ENCODE measurements around the gene STOML2. TPM values are rescaled to one million over a fixed set of nuclear protein-coding genes. Genes with fewer than 3 reads are reported as not detected.

The STOML2 gene
- total RNA-seq, 2 donors from 2014 or later, result 51.7 to 84.1 TPM

GRCh38 chr9:35105571-35106342 is 2.8 kb upstream of the STOML2 start:
- H3K36me3 ChIP-seq, result peaks cover 45% of the 10 kb centered on the region
- no peak for ATAC-seq (ENCODE audit: insufficient number of reproducible peaks, low FRiP score, low read depth)
- peaks cover 24 to 42% of the 10 kb centered on the region in 2 donors for H3K4me1 ChIP-seq (ENCODE audit: control insufficient read depth in 1 of 2, low read depth in 2 of 2)
- DNase-seq (ENCODE audit: low spot score), result no peak
- H3K4me3 ChIP-seq, result no peak overlapping the region
- no peaks in the 10 kb centered on the region for H3K9me3 ChIP-seq
- H3K27me3 ChIP-seq (replicated peaks; ENCODE audit: insufficient read depth), result no peaks in the 10 kb centered on the region
- no peak for TF ChIP-seq CTCF (IDR thresholded peaks at IDR 0.05)
- no peak overlapping the region for H3K27ac ChIP-seq

- H3K27ac ChIP-seq, result no peak overlapping the region
- peaks cover 51% of the 10 kb centered on the region for H3K36me3 ChIP-seq
- ATAC-seq (ENCODE audit: insufficient number of reproducible peaks, low FRiP score, low read depth), result no peak
- no peak for DNase-seq (ENCODE audit: low spot score)
- H3K4me1 ChIP-seq (ENCODE audit: control insufficient read depth in 1 of 2, low read depth in 2 of 2), result peaks cover 19 to 36% of the 10 kb centered on the region in 2 donors
- no peak overlapping the region for H3K4me3 ChIP-seq
- no peak for TF ChIP-seq CTCF (IDR thresholded peaks at IDR 0.05)
- H3K27me3 ChIP-seq (replicated peaks; ENCODE audit: insufficient read depth), result no peaks in the 10 kb centered on the region
- H3K9me3 ChIP-seq, result no peaks in the 10 kb centered on the region
These were observed 2.2 kb upstream of the STOML2 start for GRCh38 chr9:35105126-35105525.

- H3K27ac ChIP-seq, result no peak overlapping the region
- H3K4me1 ChIP-seq (ENCODE audit: control insufficient read depth in 1 of 2, low read depth in 2 of 2), result peaks cover 14 to 31% of the 10 kb centered on the region in 2 donors
- ATAC-seq (ENCODE audit: insufficient number of reproducible peaks, low FRiP score, low read depth), result no peak
- H3K9me3 ChIP-seq, result no peaks in the 10 kb centered on the region
- H3K36me3 ChIP-seq, result peaks cover 51% of the 10 kb centered on the region
- no peaks in the 10 kb centered on the region for H3K27me3 ChIP-seq (replicated peaks; ENCODE audit: insufficient read depth)
- TF ChIP-seq CTCF (IDR thresholded peaks at IDR 0.05), result no peak
- no peak overlapping the region for H3K4me3 ChIP-seq
- no peak for DNase-seq (ENCODE audit: low spot score)
These were observed 1.7 kb upstream of the STOML2 start for GRCh38 chr9:35104586-35104985.

GRCh38 chr9:35103660-35104191 is 795 bp upstream of the STOML2 start:
- Histone ChIP-seq H3K36me3 (peaks cover 50% of the 10 kb centered on the region), H3K4me1 (ENCODE audit: control insufficient read depth in 1 of 2, low read depth in 2 of 2) (peaks cover 13 to 22% of the 10 kb centered on the region in 2 donors), H3K27me3 (replicated peaks; ENCODE audit: insufficient read depth) (no peaks in the 10 kb centered on the region), H3K4me3 (peak overlapping the region; percentile 87), H3K27ac (peak overlapping the region; percentile 83 to 84), H3K9me3 (no peaks in the 10 kb centered on the region)
- DNase-seq (ENCODE audit: low spot score) (no peak), ATAC-seq (ENCODE audit: insufficient number of reproducible peaks, low FRiP score, low read depth) (no peak)
- TF ChIP-seq CTCF (IDR thresholded peaks at IDR 0.05), result no peak

GRCh38 chr9:35102465-35102768 is 514 bp downstream of the STOML2 start:
- no peak for DNase-seq (ENCODE audit: low spot score)
- Histone ChIP-seq H3K4me1 (ENCODE audit: control insufficient read depth in 1 of 2, low read depth in 2 of 2) (peaks cover 13 to 20% of the 10 kb centered on the region in 2 donors), H3K4me3 (peak overlapping the region; percentile 87), H3K36me3 (peaks cover 37% of the 10 kb centered on the region), H3K9me3 (no peaks in the 10 kb centered on the region), H3K27ac (peak overlapping the region; percentile 83 to 84), H3K27me3 (replicated peaks; ENCODE audit: insufficient read depth) (no peaks in the 10 kb centered on the region)
- TF ChIP-seq CTCF (IDR thresholded peaks at IDR 0.05), result no peak
- no peak for ATAC-seq (ENCODE audit: insufficient number of reproducible peaks, low FRiP score, low read depth)

Data from thoracic aorta (tissue), 2 donors.